Measurements from ENCODE around the gene MICU1. TPM values are rescaled to one million over a fixed set of nuclear protein-coding genes. Genes with fewer than 3 reads are reported as not detected.
"Not testable (repeated sequence)": the region's sequence is repeated elsewhere in the genome, so short reads cannot be mapped to it uniquely, and the experiment has no call there.

Gene MICU1
- polyA plus RNA-seq, 2 donors: 15.0 to 18.1 TPM

GRCh38 chr10:72658696-72659400, 33.0 kb upstream of the MICU1 start:
- Histone ChIP-seq H3K27me3 (ENCODE audit: control insufficient read depth in 1 of 2, insufficient read depth in 2 of 2, low read length in 2 of 2) (no peaks in the 10 kb centered on the region), H3K27ac (ENCODE audit: low read depth in 2 of 2, low read length in 1 of 2) (no peak overlapping the region), H3K4me3 (ENCODE audit: low read depth in 1 of 2, low read length in 2 of 2) (no peak overlapping the region), H3K4me1 (ENCODE audit: control insufficient read depth in 2 of 2, insufficient read depth in 2 of 2, low read length in 1 of 2) (no peaks in the 10 kb centered on the region), H3K9me3 (ENCODE audit: control insufficient read depth in 2 of 2, insufficient read depth in 1 of 2, low read depth in 1 of 2, low read length in 1 of 2) (peaks cover 0 to 2% of the 10 kb centered on the region in 2 donors), H3K36me3 (ENCODE audit: control insufficient read depth in 2 of 2, insufficient read depth in 2 of 2, low read length in 1 of 2) (no peaks in the 10 kb centered on the region)
- WGBS, 2 donors: 78 to 79% methylated on average over 5 of the region's 5 CpGs

GRCh38 chr10:72654720-72655119, 28.8 kb upstream of the MICU1 start:
- no peaks in the 10 kb centered on the region for H3K27me3 ChIP-seq (ENCODE audit: control insufficient read depth in 1 of 2, insufficient read depth in 2 of 2, low read length in 2 of 2)
- no peak overlapping the region for H3K4me3 ChIP-seq (ENCODE audit: low read depth in 1 of 2, low read length in 2 of 2)
- no peaks in the 10 kb centered on the region for H3K9me3 ChIP-seq (ENCODE audit: control insufficient read depth in 2 of 2, insufficient read depth in 1 of 2, low read depth in 1 of 2, low read length in 1 of 2)
- WGBS, 2 donors: 61 to 62% methylated on average over 3 of the region's 3 CpGs
- no peaks in the 10 kb centered on the region for H3K4me1 ChIP-seq (ENCODE audit: control insufficient read depth in 2 of 2, insufficient read depth in 2 of 2, low read length in 1 of 2)
- no peak overlapping the region for H3K27ac ChIP-seq (ENCODE audit: low read depth in 2 of 2, low read length in 1 of 2)
- H3K36me3 ChIP-seq (ENCODE audit: control insufficient read depth in 2 of 2, insufficient read depth in 2 of 2, low read length in 1 of 2): no peaks in the 10 kb centered on the region

DNA sequence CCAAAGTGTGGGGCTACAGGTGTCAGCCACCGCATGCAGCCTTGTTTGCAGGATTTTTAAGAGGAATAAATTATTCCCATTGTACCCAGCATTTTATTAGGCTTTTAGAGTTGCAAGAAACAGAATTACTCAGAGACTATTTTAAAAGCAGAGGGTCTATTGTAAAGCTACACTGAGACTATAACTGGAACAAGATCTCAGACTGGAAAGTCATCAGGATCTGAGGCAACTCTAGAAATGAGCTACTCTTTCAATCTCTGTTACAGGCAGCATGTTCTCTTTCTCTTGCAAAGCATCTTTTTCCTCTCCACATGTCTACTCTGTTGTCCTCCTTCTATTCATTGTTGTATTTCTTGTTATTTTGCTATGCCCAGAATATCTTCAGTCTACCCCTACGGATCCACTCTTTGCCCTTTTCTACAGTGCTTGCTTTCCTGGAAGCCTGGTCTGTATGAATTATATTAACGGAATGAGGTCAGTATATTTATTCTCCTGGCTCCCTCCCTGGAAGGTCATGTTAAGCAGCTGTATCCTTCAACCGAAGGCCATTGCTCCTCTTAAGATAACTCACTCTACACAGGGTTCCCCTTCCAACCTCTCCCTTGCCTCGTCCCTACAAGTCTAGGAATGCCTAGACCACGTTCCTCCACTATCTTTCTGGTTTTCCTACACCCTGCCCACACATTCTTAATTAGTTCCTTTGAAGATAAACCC, 27.7 kb upstream of the MICU1 start:
- Histone ChIP-seq H3K36me3 (ENCODE audit: control insufficient read depth in 2 of 2, insufficient read depth in 2 of 2, low read length in 1 of 2) (no peaks in the 10 kb centered on the region), H3K4me1 (ENCODE audit: control insufficient read depth in 2 of 2, insufficient read depth in 2 of 2, low read length in 1 of 2) (no peaks in the 10 kb centered on the region), H3K27me3 (ENCODE audit: control insufficient read depth in 1 of 2, insufficient read depth in 2 of 2, low read length in 2 of 2) (no peaks in the 10 kb centered on the region), H3K9me3 (ENCODE audit: control insufficient read depth in 2 of 2, insufficient read depth in 1 of 2, low read depth in 1 of 2, low read length in 1 of 2) (no peaks in the 10 kb centered on the region), H3K27ac (ENCODE audit: low read depth in 2 of 2, low read length in 1 of 2) (no peak overlapping the region), H3K4me3 (ENCODE audit: low read depth in 1 of 2, low read length in 2 of 2) (no peak overlapping the region)
- WGBS, 2 donors: 76 to 84% methylated on average over 6 of the region's 6 CpGs

- no peaks in the 10 kb centered on the region for H3K9me3 ChIP-seq (ENCODE audit: control insufficient read depth in 2 of 2, insufficient read depth in 1 of 2, low read depth in 1 of 2, low read length in 1 of 2)
- no peak overlapping the region for H3K4me3 ChIP-seq (ENCODE audit: low read depth in 1 of 2, low read length in 2 of 2)
- no peaks in the 10 kb centered on the region for H3K27me3 ChIP-seq (ENCODE audit: control insufficient read depth in 1 of 2, insufficient read depth in 2 of 2, low read length in 2 of 2)
- 62 to 67% methylated on average over 5 of the region's 5 CpGs for WGBS, 2 donors
- H3K36me3 ChIP-seq (ENCODE audit: control insufficient read depth in 2 of 2, insufficient read depth in 2 of 2, low read length in 1 of 2): no peaks in the 10 kb centered on the region
- no peak overlapping the region for H3K27ac ChIP-seq (ENCODE audit: low read depth in 2 of 2, low read length in 1 of 2)
- H3K4me1 ChIP-seq (ENCODE audit: control insufficient read depth in 2 of 2, insufficient read depth in 2 of 2, low read length in 1 of 2): no peaks in the 10 kb centered on the region
Measured at GRCh38 chr10:72649291-72649690, 23.4 kb upstream of the MICU1 start.

DNA sequence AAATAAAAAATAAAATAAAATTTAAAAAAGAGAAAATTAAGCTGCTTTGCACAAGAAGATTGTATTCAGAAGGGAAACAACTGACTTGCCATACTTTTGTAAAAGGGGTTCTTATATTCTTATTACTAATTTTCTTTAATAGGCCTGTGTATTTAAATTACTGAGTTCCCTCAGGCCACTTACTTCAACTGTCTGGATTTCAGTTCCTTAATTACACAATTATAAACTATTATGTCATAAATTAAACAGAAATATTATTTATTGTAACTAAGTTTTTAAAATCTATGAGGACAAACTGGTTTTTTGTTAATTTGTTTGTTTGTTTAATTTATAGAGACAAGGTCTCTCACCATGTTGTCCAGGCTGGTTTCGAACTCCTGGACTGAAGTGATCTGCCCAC, 22.4 kb upstream of the MICU1 start:
- H3K36me3 ChIP-seq (ENCODE audit: control insufficient read depth in 2 of 2, insufficient read depth in 2 of 2, low read length in 1 of 2): no peaks in the 10 kb centered on the region
- 87 to 97% methylated on average over 1 of the region's 1 CpG for WGBS, 2 donors
- no peaks in the 10 kb centered on the region for H3K4me1 ChIP-seq (ENCODE audit: control insufficient read depth in 2 of 2, insufficient read depth in 2 of 2, low read length in 1 of 2)
- no peaks in the 10 kb centered on the region for H3K27me3 ChIP-seq (ENCODE audit: control insufficient read depth in 1 of 2, insufficient read depth in 2 of 2, low read length in 2 of 2)
- no peaks in the 10 kb centered on the region for H3K9me3 ChIP-seq (ENCODE audit: control insufficient read depth in 2 of 2, insufficient read depth in 1 of 2, low read depth in 1 of 2, low read length in 1 of 2)
- no peak overlapping the region for H3K27ac ChIP-seq (ENCODE audit: low read depth in 2 of 2, low read length in 1 of 2)
- H3K4me3 ChIP-seq (ENCODE audit: low read depth in 1 of 2, low read length in 2 of 2): no peak overlapping the region

- WGBS, 2 donors: 96 to 97% methylated on average over 3 of the region's 3 CpGs
- H3K36me3 ChIP-seq (ENCODE audit: control insufficient read depth in 2 of 2, insufficient read depth in 2 of 2, low read length in 1 of 2); H3K27ac ChIP-seq (ENCODE audit: low read depth in 2 of 2, low read length in 1 of 2); H3K27me3 ChIP-seq (ENCODE audit: control insufficient read depth in 1 of 2, insufficient read depth in 2 of 2, low read length in 2 of 2); H3K4me1 ChIP-seq (ENCODE audit: control insufficient read depth in 2 of 2, insufficient read depth in 2 of 2, low read length in 1 of 2); H3K4me3 ChIP-seq (ENCODE audit: low read depth in 1 of 2, low read length in 2 of 2); H3K9me3 ChIP-seq (ENCODE audit: control insufficient read depth in 2 of 2, insufficient read depth in 1 of 2, low read depth in 1 of 2, low read length in 1 of 2): not testable (repeated sequence)
Measured at GRCh38 chr10:72646971-72647370, 21.1 kb upstream of the MICU1 start.

- no peaks in the 10 kb centered on the region for H3K4me1 ChIP-seq (ENCODE audit: control insufficient read depth in 2 of 2, insufficient read depth in 2 of 2, low read length in 1 of 2)
- peaks cover 0 to 4% of the 10 kb centered on the region in 2 donors for H3K27me3 ChIP-seq (ENCODE audit: control insufficient read depth in 1 of 2, insufficient read depth in 2 of 2, low read length in 2 of 2)
- H3K27ac ChIP-seq (ENCODE audit: low read depth in 2 of 2, low read length in 1 of 2): no peak overlapping the region
- no peaks in the 10 kb centered on the region for H3K9me3 ChIP-seq (ENCODE audit: control insufficient read depth in 2 of 2, insufficient read depth in 1 of 2, low read depth in 1 of 2, low read length in 1 of 2)
- 77 to 84% methylated on average over 2 of the region's 2 CpGs for WGBS, 2 donors
- no peaks in the 10 kb centered on the region for H3K36me3 ChIP-seq (ENCODE audit: control insufficient read depth in 2 of 2, insufficient read depth in 2 of 2, low read length in 1 of 2)
- no peak overlapping the region for H3K4me3 ChIP-seq (ENCODE audit: low read depth in 1 of 2, low read length in 2 of 2)
Measured at GRCh38 chr10:72645263-72645858, 19.5 kb upstream of the MICU1 start.

DNA sequence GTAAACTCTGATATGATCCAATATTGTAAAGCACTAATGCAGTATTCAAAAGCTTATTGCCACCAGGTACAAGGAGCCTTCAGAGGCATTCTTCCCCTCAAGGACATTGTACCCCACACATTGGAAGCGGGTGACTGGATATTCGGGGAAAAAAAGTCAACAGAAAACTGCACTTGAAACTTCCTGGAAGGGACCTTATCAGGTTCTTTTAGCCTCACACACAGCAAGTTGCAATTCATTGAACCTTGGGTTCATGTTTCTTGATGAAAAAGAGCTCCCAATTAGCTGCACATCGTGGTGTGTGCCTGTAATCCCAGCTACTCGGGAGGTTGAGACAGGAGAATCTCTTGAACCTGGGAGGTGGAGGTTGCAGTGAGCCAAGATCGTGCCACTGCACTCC, 16.4 kb upstream of the MICU1 start:
- Histone ChIP-seq H3K4me3 (ENCODE audit: low read depth in 1 of 2, low read length in 2 of 2) (no peak overlapping the region), H3K27me3 (ENCODE audit: control insufficient read depth in 1 of 2, insufficient read depth in 2 of 2, low read length in 2 of 2) (peaks cover 0 to 4% of the 10 kb centered on the region in 2 donors), H3K9me3 (ENCODE audit: control insufficient read depth in 2 of 2, insufficient read depth in 1 of 2, low read depth in 1 of 2, low read length in 1 of 2) (no peaks in the 10 kb centered on the region), H3K27ac (ENCODE audit: low read depth in 2 of 2, low read length in 1 of 2) (no peak overlapping the region), H3K4me1 (ENCODE audit: control insufficient read depth in 2 of 2, insufficient read depth in 2 of 2, low read length in 1 of 2) (no peaks in the 10 kb centered on the region), H3K36me3 (ENCODE audit: control insufficient read depth in 2 of 2, insufficient read depth in 2 of 2, low read length in 1 of 2) (no peaks in the 10 kb centered on the region)
- 87 to 92% methylated on average over 5 of the region's 5 CpGs for WGBS, 2 donors

DNA sequence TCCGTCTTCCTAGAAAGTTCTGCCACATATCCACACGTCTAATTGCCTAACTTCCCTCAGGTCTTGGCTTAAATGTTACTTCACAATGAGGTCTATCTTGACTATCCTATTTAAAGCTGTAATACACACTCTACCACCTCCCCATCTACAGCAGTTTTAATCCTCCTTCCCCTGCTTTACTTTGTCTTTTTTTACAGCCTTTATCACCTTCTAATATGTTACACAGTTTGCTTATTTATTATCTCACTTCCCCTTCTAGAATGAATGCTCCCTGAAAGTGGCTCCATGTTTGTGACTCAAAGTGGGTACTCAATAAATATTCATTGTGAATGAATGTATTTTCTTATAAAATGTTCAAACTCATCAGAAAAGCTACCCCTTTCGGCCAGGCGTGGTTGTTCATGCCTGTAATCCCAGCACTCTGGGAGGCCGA, 13.6 kb upstream of the MICU1 start:
- H3K4me3 ChIP-seq (ENCODE audit: low read depth in 1 of 2, low read length in 2 of 2): no peak overlapping the region
- 90 to 93% methylated on average over 5 of the region's 5 CpGs for WGBS, 2 donors
- H3K27ac ChIP-seq (ENCODE audit: low read depth in 2 of 2, low read length in 1 of 2): no peak overlapping the region

More for the DNA sequence above, 13.6 kb upstream of the MICU1 start:
- Histone ChIP-seq H3K36me3 (ENCODE audit: control insufficient read depth in 2 of 2, insufficient read depth in 2 of 2, low read length in 1 of 2) (no peaks in the 10 kb centered on the region), H3K9me3 (ENCODE audit: control insufficient read depth in 2 of 2, insufficient read depth in 1 of 2, low read depth in 1 of 2, low read length in 1 of 2) (peaks cover 0 to 2% of the 10 kb centered on the region in 2 donors), H3K27me3 (ENCODE audit: control insufficient read depth in 1 of 2, insufficient read depth in 2 of 2, low read length in 2 of 2) (peaks cover 0 to 4% of the 10 kb centered on the region in 2 donors), H3K4me1 (ENCODE audit: control insufficient read depth in 2 of 2, insufficient read depth in 2 of 2, low read length in 1 of 2) (no peaks in the 10 kb centered on the region)

All from esophagus (tissue), 2 donors.